NCI-H69 (cell line): Measurements from ENCODE around the gene CEP89.
A peak's percentile ranks its signal among the peaks of the same experiment; 100 is the strongest.
"Not testable (repeated sequence)": the region's sequence is repeated elsewhere in the genome, so short reads cannot be mapped to it uniquely, and the experiment has no call there.

Experiments
- DNase-seq: peaks from one replicate; lab custom pipeline; 2025; lab: John Stamatoyannopoulos, UW

The CEP89 gene

GRCh38 chr19:32971715-32972540 lies at the start of gene CEP89, which contains the start of gene FAAP24:
TSS of gene CEP89 (minus strand) at chr19:32971958. CDS start at chr19:32971874, 84 bp downstream.
TSS of gene FAAP24 (plus strand) at chr19:32972242. CDS start at chr19:32973197, 955 bp downstream.
- peak; percentile 100 for DNase-seq

GRCh38 chr19:33010891-33011290 lies 39.1 kb upstream of the CEP89 start:
- DNase-seq = not testable (repeated sequence)

DNA sequence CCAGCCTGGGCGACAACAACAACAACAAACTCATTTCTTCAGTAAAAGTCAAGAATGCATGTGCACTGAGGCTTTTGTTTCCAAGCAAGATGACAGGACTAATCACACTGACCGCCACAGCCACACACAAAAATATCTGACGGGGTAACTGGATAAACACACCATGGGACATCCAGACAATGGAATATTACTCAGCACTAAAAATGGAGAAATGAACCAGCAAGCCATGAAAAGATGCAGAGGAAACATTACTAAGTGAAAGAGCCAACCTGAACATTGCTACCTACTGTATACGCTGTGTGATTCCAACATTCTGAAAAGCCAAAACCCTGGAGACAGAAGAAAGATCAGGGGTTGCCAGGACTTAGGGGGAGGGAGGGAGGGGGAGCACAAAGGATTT lies 37.0 kb upstream of the CEP89 start:
- DNase-seq = no peak

DNA sequence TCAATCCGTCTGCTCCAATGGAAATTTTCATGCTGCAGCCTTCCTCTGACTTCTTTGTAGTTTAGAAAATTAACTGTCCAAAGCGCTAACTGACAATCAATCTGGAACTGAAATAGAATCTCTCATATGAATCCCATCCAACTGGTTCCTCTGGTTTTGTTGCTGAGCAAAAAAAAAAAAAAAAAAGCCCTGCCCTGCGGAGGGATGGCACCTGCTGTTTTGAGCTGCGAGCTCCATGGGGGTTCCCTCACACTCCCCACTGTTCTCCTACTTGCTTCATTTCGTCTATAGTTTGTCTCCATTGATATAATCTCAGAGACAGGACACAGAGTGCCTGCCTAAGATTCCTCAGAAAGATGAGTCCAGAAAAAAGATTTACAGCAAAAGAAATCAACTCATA lies 33.7 kb upstream of the CEP89 start:
- no peak for DNase-seq

GRCh38 chr19:33003424-33004024 lies 31.8 kb upstream of the CEP89 start:
- not testable (repeated sequence) for DNase-seq

- not testable (repeated sequence) for DNase-seq
Measured at GRCh38 chr19:33002126-33002865, 30.5 kb upstream of the CEP89 start.

GRCh38 chr19:33000910-33001309 lies 29.2 kb upstream of the CEP89 start:
- no peak for DNase-seq

- DNase-seq = no peak
Measured at GRCh38 chr19:33000510-33000909, 28.8 kb upstream of the CEP89 start.

GRCh38 chr19:32998722-32999121 lies 27.0 kb upstream of the CEP89 start:
- no peak for DNase-seq

DNA sequence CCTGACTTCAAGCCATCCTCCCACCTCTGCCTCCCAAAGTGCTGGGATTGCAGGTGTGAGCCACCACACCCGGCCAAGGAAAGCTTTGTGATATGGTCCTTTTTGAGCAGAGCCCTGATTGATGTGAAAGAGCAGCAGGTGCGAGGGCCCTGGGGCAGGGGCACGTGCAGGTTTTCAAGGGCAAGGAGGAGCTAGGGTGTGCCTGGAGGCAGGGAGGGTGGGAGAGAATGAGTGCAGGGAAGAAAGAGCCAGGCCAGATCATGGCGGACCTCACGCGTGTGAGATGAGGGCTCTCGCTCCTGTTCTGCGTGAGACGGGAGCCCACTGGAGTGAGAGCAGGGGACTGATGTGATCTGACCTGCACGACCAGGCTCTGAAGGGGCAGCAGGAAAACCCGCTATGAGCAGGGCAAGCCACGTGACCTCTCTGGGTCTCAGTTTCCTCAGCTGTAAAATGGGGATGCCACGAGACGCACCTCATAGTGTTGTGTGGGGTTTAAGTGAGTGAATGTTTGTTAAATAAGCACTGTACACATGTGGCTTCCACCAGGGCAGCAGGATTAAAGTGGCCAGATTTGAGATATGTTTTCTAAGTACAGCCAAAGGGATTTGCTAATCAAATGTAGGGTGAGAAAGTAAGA lies 26.1 kb upstream of the CEP89 start:
- DNase-seq = no peak

GRCh38 chr19:32997061-32997464 lies 25.3 kb upstream of the CEP89 start:
- not testable (repeated sequence) for DNase-seq

DNA sequence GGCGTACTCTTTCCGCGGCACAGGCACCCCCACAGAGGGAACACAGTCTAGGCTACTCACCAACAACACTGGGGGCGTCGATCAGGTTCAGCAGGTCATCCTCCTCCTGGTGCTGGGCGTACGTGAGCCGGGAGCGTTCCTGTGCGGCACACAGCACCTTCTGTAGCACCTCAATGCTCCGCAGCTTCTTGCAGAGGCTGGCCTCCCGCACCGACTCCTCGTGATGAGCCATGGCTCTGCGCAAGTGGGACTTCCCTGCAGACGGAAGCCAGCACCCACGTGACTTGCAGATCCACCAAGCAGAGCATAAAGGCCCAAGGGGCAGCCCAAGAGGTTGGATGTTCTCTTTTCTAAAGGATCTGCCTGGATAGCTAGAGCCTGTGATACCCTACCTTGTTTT lies 24.2 kb upstream of the CEP89 start:
- DNase-seq = not testable (repeated sequence)

DNA sequence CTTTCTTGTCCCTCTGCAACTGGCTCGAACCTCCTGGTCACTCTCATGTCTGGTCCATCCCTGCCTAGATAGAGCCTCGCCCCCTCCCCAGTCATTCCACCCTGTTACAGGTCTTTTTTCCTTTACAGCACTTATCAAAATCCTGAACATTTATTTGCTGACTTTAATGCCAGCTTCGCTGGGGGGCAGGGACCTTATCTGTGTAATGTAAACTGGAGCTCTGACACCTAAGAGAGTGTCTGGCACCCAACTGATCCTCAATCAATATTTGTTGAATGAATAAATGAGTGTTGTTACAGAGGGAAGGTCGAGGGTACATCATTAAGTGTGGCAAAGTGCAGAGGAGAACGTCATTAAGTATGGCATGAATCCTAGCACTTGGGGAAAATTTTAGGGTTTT lies 17.0 kb upstream of the CEP89 start:
- no peak for DNase-seq

- not testable (repeated sequence) for DNase-seq
Measured at GRCh38 chr19:32988254-32988653, 16.5 kb upstream of the CEP89 start.

GRCh38 chr19:32982488-32982887 lies 10.7 kb upstream of the CEP89 start:
- DNase-seq = not testable (repeated sequence)

DNA sequence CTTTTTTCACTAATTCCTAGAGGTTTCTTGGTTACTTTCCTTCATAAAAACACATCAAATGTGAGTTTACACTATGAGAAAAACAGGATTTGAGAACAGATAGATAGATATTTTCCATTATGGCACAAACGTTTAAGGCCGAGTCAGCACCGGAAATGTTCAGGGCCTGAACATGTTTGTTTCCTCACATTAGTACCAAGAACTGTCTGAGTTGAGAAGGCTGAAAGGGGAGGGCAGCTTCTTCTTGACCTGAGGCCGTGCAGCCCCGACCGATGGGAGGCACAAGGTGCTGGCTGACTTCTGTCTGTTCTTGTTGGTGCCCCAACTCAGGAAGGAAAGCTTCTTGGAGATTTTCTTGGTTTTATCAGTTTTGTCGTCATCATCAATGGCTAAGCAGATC lies 8.0 kb upstream of the CEP89 start:
- not testable (repeated sequence) for DNase-seq

DNA sequence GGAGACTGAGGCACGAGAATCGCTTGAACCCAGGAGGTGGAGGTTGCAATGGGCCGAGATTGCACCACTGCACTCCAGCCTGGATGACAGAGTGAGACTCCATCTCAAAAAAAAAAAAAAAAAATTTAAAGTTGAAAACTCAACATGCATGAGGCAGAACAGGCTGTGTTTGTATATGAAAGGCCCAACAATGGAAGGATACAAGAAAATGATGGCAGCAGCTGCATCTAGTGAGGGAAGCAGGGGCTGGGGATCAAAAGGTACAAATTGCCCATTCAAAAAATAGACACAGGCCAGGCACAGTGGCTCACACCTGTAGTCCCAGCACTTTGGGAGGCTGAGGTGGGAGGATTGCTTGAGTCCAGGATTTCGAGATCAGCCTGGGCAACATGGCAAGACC lies 6.1 kb upstream of the CEP89 start:
- DNase-seq = not testable (repeated sequence)

- no peak for DNase-seq
Measured at GRCh38 chr19:32977280-32977679, 5.5 kb upstream of the CEP89 start.

- peak; percentile 67 for DNase-seq
Measured at GRCh38 chr19:32976223-32976805, 4.6 kb upstream of the CEP89 start.

- peak; percentile 20 for DNase-seq
Measured at GRCh38 chr19:32971012-32971595, 654 bp downstream of the CEP89 start.

DNA sequence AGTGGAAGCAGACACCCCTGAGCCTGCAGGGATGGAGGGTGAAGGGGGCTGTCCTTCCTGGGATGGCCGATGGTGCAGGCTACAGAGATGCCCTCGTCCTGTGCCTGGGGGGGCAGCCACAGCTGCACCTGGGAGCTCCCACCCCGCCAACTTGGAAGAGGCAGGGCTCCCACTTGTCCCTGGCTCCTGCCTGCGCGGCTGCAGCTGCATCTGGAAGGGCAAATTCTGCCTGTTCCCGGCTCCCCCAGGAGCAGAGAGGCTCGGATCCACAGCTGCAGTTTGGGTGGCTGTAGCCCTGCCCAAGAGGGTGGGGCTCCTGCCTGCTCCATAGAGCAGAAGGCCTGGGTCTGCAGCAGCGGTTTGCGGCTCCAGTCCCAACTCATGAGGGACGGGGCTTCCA lies 2.2 kb downstream of the CEP89 start:
- no peak for DNase-seq
